Measurements from ENCODE around the gene PDE8A.

PDE8A gene

DNA sequence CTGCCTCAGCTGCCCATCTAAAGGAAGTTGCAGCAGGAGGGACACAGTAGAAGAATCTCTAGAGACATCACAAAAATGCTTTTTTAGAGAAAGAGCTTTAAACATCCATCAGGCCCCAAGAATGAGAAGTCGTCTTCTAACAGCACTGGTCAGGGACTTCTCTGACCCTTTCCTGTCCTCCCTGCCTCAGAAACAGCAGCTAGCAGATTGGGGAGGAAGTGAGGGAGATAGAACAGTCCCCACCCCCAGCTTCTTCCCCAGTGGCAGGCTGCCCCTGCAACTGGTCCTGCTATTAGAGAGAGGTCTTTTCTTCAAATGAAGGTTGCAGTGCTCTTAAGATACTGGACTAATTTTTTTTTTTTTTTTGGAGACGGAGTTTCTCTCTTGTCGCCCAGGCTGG, 55.1 kb downstream of the PDE8A start:
- DNase-seq: no peak

DNA sequence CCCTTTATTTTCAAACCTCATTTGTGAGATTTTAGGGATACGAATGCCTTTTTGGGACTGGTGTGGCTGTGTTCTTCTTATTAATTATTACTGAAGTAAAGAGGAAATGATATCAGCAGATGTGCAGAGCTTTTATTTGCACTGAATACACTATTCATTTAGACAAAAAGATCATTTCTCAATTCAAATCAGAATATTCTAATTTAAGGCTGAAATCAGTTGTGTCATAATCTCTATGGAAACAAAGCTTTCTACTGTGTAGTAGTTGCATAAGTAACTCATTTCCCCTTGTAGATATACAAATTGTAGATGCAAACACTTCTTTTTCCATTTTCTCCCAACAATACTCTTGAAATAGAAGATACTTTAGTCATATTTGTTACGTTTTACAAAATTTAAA, 56.0 kb downstream of the PDE8A start:
- DNase-seq: no peak

DNA sequence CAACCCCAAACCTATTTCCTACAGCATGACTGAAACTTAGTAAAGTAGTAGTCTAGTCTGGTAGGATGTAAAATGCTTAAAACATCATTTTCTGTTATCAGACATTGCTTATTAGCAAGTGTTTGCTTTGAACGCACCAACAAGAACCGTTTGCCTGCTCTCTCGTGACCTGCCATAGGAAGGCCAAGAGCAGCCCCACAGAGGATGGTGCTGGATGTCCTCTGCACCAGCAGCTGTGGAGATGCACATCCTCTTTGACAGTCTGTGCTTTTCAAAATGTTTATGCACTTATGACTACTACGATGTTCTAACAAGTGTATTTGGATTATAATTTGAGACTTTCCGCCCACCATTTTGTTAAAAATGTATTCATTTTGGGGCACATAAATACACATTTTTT, 59.6 kb downstream of the PDE8A start:
- DNase-seq: no peak

DNA sequence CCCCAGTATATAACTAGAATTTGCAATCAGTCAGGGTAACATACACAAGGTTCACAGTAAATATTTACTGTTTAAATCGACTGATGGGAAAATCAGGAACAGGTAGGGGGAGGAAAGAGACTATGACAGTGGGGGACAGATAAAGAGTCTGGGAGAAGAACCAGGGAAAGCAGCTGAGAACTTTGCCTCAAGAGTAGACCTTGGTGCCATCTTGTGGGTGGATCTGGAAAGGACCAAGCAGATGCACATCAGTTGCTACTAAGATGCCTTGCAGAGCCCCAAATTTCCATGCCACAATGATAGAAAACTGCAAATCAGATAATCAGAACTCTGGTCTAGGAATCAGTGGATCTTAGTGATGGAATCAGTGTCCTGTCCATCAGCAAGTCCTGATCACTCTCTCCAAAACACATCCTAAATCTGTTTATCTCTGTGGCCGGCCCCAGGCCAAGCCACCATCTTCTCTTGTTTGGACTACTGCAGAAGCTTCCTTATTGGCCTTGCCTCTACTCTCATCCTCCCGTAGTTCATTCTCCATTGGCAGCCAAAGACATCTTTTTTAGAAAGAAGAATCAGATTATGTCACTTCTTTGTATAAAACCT, 62.7 kb downstream of the PDE8A start:
- peak; percentile 50 for DNase-seq

DNA sequence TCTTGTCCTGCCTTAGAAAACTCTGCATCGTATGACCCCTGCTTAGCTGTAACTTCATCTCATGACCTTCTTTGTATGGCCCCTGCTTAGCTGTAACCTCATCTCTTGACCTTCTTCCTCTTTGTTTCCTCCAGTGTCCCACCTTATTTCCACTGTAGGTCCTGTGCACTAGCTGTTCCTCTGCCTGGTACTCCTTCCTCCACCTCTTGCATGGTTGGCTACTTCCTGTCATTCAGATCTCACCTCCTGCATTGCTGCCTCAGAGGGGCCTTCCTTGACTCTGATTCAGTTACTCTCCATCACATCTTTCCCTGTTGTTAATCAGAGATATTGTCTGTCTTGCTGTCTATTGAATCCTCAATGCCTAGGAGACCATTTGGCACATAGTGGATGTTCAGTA, 63.2 kb downstream of the PDE8A start:
- no peak for DNase-seq

DNA sequence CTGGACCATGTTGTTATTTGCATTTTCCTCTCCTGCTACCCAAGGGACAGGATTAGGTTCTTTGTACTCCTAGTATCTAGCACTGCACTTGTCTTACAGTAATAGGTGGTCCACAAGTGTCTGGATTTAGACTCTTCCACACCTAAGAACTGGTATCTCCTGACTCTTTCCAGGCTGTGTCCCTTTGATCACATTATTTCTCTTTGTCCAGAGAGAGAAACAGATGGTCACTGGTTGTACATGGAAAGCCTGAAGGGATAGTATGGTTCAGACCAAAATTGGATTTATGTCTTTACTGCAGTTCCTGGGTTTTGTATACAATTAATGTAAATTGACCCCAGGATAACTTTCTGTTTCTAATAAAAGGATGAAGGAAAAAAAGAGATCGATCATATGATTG, 64.0 kb downstream of the PDE8A start:
- DNase-seq: no peak

DNA sequence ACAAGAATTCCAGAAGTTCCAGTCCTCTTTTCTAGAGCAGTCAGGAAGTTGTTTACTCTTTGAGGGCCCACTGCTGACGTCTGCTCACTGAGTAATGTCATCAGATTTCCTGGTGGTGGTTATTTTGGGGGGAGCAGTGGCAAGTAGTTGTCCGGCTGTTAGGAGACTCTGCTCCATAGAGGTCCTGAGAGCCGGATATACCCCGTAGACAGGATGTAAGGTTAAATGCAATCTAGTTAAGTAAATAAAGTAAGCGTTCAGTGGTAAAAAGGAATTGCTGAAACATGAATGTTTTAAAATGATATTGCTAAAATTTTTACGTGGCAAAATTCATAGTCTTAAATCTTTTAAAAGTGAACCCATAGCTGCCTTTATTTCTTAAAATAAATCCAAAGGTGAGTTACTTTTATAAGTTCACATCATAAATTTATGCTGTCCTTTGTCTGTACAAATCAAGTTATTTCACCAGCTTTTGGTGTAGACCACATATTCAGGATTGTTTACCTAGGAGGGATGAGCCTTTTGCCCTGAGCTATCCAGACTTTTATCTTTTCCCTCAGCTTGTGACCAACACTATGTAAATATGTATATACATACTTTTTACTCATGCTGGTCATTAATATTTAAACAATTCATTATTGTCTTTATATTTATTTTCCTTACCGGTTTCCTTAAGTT, 65.8 kb downstream of the PDE8A start:
- no peak for DNase-seq

DNA sequence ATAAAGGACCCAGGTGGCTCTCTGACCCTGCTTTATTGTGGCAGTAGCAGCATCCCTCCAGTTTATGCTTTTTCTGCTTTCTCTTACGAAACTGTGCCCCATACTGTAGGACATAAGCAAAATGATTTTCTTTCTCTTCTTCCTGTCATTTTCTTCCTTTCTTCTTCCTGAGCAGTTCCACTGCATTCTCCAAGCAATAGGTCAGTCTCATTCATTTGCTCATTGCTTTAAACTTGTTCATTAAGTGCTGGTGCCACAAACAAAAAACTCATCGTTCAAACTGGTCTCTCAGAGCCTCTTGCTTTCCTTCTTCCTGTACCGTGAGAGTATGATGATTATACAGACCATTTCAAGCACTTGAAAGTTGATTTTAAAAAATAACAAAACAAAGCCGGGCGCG, 66.8 kb downstream of the PDE8A start:
- no peak for DNase-seq

DNA sequence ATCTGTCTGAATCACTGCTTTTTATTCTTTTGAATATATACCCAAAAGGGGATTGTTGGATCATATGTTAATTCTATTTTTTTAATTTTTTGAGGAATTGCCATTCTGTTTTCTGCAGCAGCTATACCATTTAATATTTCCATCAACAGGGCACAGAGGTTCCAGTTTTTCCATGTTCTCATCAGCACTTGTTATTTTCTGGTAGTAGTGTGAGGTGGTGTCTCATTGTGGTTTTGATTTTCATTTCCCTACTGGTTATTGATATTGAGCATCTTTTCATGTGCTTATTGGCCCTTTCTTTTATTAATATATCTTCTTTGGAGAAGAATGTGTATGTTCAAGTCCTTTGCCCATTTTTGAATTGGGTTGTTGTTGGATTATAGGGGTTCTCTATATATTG, 68.1 kb downstream of the PDE8A start:
- no peak for DNase-seq

DNA sequence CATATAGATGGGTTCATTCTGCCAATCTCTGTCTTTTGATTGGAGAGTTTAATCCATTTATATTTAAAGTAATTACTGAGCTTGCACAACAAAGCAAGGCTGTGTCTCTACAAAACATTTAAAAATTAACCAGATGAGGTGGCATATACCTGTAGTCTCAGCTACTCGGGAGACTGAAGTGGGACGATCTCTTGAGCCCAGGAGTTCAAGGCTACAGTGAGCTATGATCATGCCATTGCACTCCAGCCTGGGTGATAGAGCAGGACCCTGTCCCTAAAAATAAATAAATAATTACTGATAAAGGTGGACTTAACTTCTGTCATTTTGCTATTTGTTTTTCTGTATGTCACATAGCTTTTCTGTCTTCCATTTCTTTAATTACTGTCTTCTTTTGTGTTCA, 78.1 kb downstream of the PDE8A start:
- DNase-seq: no peak

DNA sequence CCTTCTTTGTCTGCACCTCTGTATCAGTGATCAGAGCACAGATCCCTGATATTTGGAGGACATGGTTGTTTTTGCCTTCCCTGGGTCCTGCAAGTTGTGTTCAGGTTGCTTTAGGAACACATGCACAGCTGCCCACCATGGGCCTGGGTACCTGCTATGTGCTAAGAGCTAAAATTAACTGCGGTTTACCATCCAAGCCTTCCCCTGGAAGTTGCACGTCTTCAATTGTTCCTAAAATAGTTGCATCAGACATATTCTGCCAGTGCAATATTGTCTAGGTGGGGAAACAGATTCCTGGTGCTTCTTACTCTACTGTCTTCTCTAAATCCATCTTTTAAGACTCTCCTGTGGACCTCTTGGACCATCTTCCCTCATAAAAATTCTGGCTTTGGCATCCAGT, 80.9 kb downstream of the PDE8A start:
- no peak for DNase-seq

DNA sequence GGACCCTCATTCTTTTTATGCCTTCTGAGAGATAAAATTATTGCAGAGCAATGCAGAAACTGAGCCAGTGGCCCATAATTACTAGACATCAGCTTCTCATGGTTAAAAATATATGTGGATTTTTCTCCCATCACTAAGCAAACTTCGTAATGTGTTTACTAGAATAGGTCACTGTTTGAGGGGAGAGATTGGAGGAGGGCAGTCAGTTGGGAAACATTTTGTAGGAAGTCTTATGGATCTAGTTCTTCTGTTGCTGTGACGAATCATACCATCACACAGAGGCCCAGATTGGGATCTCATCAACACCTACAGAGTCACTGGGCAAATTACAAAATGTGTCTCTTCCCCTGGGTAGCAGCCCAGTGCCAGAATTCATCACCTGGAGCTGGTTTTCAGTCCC, 81.4 kb downstream of the PDE8A start:
- no peak for DNase-seq

DNA sequence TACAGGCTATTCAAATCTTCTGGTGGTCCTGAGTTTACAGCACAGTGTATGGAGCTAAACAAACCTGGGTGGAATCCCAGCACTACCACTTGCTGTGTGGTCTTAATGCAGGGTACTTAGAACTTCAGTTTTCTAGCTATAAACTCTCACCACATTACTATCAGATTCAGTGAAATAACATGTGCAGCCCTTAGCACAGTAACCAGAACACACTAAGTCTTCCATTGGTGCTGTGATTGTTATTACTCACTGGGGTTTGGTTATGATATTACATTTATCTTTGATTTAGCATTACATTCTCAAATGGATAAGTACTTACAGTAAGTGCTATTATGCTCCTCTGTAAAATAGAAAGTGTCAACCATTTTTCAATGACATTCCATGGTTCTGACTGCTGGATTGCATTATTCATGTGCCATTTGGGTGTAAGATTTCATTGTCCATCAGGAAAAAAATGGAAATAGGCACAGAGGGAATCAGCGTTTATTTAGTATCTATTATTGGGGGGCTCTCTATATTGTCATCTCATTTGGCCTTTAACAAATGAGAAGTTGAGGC, 81.9 kb downstream of the PDE8A start:
- DNase-seq: peak; percentile 19

DNA sequence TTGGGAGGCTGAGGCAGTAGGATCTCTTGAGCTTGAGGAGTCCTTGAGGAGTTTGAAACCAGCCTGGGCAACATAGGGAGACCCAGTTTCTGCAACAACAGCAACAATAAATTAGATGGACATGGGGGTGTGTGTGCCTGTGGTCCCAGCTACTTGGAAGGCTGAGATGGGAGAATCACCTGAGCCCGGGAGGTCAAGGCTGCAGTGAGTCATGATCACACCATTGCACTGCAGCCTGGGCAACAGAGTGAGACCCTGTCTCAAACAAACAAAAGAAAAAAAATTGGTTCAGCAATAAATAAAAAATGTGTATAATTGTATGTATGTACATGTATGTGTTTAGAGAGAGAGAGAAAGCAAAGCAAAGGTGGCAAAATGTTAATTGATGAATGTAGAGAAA, 83.1 kb downstream of the PDE8A start:
- DNase-seq: no peak

DNA sequence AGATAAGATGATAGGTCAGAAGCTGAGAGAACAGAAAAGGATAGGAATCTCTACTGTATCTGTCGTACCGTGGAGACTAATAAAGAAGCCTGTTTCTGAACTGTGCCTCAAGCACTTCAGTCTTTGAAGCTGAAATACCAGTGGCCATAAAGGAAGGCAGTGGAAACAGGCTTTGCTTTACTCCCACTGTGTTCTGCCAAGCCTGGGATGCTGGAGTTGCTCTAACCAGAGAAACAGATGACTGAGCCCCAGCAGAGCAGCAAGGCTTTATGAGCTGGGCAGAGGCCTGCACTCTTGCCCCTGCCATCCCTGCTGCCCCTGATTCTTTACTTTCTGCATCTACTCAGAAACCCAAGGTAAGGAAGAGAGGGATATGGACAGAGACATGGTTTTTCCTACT, 89.4 kb downstream of the PDE8A start:
- no peak for DNase-seq

DNA sequence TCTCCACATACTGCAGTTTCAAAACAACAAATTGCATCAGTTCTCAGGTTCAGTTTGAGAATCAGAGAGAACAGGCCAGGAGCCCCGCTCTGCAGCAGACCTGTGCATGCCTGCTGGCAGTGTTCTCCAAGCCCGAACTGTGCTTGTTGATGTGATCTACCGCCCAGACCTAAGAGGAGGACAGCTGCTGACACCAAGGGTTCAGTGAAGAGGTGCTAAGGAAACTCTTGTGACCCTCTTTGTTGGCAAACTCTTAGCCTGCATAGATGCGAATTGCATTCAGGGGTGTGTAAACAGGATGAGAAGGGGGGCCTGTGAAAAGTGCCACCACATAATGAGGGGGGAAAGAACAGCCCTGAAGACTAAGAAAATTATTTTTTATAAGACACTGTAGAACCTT, 89.8 kb downstream of the PDE8A start:
- no peak for DNase-seq

DNA sequence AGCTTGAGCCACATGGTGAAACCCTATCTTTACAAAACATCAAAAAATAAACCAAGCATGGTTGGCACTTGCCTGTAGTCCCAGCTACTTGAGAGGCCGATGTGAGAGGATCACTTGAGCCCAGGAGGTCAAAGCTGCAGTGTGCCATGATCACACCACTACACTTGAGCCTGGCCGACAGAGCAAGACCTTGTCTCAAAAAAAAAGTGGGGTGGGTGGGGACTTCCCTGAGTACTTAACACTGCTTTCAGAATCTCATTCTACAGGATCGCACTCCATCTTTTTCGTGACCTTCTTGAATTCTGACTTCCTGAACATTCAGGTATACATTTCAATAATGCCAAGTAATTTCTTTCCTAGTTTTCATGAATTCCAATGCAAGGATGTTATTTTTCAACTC, 91.3 kb downstream of the PDE8A start:
- no peak for DNase-seq

DNA sequence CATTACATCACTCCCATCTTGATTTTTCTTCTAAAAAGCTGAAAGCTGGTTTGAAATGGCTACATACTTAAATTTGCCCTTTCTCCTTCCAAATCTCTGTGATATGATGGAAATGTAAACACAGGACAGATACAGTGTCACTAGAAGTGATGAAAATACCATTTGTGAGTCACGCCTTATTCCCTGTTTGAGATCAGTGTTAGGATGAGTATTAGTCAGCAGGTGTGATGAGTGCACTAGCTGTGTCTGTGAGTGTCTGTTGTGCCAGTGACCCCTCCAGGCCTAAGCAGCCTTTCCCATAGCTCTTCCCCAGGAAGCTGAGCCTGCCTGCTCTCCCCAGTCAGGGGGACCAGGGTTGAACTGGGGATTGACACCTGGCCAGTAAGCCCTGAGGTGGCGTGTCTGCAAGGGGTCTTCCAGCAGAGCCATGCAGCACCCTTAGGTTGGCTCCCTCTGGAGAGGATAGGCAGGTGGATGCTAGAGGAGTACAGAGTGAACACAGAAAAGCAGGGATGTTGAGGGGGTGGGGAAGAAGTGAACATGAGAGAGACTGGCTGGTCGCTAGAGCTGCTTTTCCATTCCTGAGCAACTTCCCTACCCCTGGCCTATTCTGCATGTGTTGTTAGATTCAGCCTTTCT, 92.0 kb downstream of the PDE8A start:
- DNase-seq: peak; percentile 82

DNA sequence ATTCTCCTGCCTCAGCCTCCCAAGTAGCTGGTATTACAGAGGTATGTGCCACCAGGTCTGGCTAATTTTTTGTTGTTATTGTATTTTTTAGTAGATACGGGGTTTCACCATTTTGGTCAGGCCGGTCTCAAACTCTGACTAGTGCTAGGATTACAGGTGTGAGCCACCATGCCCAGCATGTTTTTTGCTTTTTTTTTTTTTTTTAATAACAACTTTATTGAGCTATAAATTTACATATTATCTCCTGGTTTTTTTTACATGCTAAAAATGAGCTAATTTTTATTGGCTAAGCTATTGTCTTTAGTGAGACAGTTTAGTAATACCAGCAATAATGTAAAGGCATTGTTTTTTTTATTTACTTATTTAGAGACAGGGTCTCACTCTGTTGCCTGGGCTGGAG, 105.2 kb downstream of the PDE8A start:
- no peak for DNase-seq

DNA sequence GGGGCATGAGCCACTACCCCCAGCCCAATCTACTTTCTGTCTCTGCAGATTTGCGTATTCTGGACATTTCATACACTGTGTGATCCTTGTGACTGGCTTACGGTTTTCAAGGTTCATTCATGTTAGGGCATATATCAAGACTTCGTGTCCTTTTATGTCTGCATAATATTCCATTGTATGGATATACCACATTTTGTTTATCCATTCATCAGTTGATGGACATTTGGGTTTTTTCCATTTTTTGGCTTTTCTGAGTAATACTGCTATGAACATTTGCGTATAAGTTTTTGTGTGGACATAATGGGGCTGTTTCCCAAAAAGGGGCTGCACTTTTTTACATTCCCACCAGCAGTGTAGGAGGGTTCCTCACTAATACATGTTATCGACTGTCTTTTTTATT, 106.6 kb downstream of the PDE8A start:
- no peak for DNase-seq

DNA sequence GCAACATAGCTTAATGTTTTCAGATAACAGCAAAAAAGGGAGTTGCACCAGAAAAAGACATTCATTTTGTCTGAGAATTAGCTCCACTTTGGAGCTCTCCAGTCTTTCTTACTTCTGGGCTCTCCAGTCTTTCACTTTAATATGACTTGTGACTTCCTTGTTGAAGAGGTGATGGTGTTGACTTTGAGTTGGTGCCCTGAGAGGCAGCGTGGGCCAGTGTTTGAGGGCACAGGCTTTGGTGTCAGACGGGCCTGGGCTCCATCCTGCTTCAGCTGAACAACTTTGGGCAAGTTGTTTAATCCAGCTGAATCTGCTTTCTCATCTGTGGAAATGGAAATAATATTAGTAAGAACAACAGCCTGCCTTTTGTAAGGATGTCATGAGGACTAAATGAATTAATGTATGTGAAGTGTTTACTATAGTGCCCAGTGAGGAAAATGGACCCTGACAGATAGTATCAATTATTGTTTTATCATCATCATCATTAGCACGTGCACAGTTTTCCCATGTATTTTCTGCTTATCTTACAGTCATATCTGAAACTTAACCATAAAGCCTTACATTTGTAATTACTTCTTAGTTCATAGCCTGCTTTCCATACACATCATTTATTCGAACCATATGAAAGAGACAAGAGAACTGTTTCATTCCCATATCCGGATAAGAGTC, 108.4 kb downstream of the PDE8A start:
- no peak for DNase-seq

DNA sequence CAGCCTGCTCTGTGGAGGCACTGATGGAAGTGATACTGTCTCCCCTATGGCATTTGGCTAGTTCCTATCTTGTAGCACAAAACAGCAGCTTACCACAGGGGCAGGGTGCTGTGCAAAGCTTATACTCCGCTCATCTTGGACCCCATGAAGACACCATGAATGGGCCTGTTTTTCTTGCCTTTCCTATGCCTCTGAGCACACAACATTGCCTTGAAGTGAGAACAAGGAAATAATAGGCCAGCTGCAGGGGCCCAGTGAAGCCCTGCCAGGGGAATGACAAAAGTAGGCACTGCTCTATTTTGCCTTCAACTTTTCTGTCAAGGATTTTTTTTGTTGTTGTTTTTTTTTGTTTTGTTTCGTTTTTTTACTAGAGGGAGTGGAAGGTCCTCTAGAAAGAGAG, 110.3 kb downstream of the PDE8A start:
- no peak for DNase-seq

DNA sequence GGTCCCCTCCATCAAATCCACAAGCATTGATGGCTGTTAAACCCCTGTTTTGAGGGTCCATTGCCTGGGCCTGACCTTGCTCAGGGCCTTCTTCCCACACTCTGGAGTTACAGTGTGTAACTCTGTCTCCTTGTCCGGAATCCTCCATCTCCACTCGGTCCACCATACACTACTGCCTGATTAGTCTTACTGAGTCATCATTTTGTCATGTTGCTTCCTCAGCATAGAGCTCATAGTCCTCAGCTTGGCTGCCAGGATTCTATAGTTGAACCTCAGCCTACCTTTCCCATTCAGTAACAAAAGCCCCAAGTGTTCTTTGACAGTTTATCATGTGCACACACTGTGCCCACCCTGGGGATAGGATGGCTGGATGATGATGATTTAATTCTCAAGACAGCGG, 113.0 kb downstream of the PDE8A start:
- DNase-seq: no peak

DNA sequence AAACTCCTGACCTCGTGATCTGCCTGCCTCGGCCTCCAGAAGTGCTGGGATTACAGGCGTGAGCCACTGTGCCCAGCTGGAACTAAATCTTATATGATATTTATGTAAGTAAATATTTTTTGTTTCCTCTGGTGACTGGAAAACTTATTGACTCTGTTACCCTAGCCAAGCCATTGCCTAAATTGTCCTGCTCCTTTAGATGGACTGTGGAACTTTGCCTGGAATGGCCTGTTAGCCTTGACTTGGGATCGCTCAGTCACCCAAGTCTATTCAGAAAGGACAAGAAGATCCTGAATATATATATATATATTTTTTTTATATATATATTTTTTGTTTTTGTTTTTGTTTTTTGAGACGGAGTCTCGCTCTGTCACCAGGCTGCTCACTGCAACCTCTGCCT, 113.9 kb downstream of the PDE8A start:
- no peak for DNase-seq
